Astrocyte of the cerebellum (primary cell): Measurements from ENCODE around the gene PNKP.

Experiments used
- DNase-seq: peaks from one replicate; pipeline ENCODE4 v3.0.0-alpha.2; 2011; ENCODE audit warnings: low read depth
- H3K4me3 ChIP-seq: 2 replicates; pipeline ENCODE4 v1.5.1; 2011; ENCODE audit warnings: mild to moderate bottlenecking, low read depth, low read length, moderate library complexity
- in situ Hi-C: cut with HindIII; loops from 2 replicates; pipeline ENCODE4 v1.10.0; 2017; ENCODE audit warnings: low sequenced_read_pairs
- TF ChIP-seq, protein P1 (sequence below): IDR thresholded peaks from 2 replicates; pipeline ENCODE4 v1.5.1; 2012; ENCODE audit warnings: low read length, low read depth, moderate library complexity, mild to moderate bottlenecking; ENCODE audit errors: missing control alignments

PNKP gene

DNA sequence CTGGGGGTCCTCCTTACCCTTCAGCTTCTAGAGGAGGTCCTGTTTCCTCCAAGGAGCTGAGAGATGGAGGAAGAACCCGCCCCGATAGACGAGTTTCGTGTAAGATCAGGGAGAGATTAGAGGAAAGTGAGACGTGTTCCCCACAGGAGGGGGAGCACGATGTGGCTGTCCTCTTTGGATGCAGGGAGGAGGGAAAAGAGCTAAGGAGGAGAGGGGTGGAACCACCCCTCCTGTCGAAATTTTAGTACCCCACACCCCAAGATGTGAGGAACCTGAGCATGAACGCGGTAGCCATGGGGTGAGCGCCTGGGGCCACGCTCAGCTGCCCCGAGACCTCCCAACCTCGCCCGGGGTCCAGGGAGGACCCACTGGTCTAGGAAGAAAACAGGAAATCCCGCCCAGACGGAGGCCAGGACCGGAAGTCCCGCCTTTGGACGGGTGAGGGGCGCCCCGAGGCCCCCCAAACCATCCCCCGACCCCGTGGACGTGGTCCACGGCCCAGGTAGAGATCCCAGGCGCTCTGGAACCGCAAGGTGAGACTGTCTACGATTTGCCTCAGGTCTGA, 8.6 kb upstream of the PNKP start:
- H3K4me3 ChIP-seq: peak overlapping the region; percentile 73
- DNase-seq: no peak
- in situ Hi-C loops: no loop called here
- TF ChIP-seq, protein P1, sequence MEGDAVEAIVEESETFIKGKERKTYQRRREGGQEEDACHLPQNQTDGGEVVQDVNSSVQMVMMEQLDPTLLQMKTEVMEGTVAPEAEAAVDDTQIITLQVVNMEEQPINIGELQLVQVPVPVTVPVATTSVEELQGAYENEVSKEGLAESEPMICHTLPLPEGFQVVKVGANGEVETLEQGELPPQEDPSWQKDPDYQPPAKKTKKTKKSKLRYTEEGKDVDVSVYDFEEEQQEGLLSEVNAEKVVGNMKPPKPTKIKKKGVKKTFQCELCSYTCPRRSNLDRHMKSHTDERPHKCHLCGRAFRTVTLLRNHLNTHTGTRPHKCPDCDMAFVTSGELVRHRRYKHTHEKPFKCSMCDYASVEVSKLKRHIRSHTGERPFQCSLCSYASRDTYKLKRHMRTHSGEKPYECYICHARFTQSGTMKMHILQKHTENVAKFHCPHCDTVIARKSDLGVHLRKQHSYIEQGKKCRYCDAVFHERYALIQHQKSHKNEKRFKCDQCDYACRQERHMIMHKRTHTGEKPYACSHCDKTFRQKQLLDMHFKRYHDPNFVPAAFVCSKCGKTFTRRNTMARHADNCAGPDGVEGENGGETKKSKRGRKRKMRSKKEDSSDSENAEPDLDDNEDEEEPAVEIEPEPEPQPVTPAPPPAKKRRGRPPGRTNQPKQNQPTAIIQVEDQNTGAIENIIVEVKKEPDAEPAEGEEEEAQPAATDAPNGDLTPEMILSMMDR: no peak

DNA sequence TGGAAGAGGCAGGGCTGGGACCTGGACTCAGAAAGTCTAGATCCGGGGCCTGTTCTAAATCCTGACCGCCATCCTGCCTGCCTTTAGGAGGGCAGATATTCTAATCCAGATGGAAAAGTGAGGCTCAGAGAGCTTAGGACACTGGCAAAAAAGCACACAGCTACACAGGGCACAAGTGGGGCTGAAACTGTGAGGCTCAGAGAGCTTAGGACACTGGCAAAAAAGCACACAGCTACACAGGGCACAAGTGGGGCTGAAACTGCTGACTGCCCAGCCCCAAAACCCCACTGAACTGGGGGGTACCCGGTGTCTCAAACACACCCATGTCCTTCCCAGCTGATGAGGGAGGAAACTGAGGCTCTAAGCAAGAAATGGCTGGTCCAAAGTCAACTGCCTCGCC, 7.8 kb upstream of the PNKP start:
- H3K4me3 ChIP-seq: peak overlapping the region; percentile 73
- TF ChIP-seq, protein P1: no peak
- no peak for DNase-seq
- in situ Hi-C loops: no loop called here

DNA sequence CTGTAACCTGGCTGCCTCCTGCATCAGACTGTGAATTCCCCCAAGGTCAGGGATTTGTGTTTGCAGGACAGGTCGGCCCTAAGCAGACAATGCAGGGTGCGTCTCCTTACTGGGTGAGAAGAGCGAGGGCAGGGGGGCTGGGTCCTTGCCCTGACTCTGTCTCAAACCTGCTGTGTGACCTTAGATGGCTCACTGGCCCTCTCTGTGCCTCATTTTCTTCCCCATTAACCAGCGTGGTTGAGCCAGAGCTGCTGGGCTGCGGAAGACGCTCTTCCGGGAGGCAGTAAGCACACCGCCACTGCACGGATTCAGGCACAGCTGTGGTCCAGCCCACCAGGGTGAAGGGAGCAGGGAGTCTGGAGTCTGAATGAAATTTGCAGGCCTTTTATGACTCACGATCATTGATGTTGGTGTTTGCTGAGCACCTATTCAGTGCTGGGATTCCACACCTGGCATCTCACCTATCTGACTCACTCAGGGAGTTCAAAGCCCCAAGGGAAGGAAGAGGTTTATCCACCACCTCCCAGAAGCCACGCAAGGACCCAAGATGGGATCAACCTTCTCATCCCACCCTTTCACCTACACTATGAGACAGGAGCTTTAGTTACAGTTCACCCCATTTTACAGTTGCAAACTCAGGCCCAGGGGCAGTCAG, 7.3 kb upstream of the PNKP start:
- TF ChIP-seq, protein P1: no peak
- no peak for DNase-seq
- peak overlapping the region; percentile 73 for H3K4me3 ChIP-seq
- in situ Hi-C loops: no loop called here

DNA sequence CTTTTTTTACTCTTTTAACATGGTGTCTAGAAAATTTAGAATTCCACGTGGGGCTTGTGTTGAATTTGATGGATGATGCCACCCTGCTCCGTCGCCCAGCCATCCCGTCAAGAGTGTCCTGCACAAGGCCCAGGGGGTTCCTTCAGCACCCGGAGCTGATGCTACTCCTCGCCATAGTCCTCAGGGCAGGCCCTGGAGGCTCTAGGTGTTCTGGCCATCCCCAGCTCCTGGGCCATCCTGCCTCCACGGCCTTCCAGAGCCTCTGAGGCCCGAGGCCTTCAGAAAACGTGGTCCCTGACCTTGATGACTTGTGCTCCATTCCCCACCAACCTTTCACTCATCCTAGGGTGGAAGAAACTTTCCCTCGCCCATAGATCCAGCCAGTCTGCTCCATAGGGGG, 6.5 kb upstream of the PNKP start:
- DNase-seq: no peak
- no peak overlapping the region for H3K4me3 ChIP-seq
- in situ Hi-C loops: no loop called here
- TF ChIP-seq, protein P1: no peak

DNA sequence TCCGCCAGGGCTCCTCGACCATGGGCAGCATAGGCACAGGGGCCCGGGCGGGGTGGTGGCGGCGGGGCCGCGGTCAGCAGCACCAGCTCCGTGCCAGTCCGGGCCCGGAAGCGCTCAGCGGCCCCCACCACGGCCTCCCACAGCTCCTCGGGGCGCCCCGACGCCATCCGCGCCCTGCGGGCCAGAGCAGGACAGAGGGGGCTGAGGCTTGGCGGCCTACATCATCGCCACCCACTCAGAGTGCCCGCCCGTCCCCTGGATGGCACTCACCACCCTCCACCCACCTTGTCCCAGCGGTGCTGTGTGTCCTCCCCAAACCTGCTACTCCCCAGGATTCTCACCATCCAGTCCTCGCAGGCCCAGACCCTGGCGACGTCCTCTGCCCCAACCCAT, 5.7 kb upstream of the PNKP start:
- in situ Hi-C loops: no loop called here
- TF ChIP-seq, protein P1: no peak
- no peak for DNase-seq
- H3K4me3 ChIP-seq: no peak overlapping the region

DNA sequence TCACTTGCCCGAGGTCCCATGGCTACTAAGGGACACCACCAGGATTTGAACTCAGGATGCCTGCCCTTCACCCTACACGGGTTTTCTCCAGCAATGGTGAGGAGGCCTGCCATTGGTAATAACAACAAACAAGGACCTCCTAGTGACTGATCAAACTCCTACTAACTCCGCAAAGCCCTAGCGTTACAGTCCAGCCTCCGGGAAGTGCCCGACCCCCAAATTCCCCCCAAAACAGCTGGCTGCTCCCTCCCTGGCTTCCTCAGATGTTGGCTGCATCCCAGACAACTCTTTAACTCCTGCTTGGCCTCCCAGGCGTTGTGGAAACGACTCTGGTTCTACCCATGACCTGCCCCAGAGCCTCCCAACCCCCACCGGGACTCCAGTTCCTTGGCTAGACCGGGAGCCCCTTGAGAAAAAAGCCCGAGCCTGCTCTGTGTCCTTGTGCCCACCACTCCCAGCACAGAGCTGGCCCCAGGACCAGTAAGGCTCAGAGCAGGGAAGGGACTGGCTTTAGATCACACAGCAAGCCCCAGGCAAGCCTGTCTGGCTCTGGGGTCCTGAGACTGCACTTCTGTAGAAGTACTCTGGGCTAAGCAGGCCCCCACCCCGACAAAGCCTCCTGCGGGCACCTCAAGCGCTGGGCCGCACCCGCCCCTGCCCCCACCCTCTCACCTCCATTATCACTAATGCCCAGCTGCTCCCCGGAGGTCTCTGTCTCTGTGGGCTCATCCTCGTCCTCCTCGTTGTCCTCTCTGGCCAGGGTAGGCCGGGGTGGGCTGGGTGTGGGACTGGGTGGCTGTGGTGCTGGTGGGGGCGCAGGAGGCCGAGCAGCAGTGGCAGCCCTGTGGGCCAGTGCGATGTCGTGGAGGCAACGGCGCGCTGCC, 5.1 kb upstream of the PNKP start:
- TF ChIP-seq, protein P1: no peak
- DNase-seq: no peak
- no peak overlapping the region for H3K4me3 ChIP-seq
- in situ Hi-C loops: no loop called here
